ENCODE measurements around the gene FRZB. TPM values are rescaled to one million over a fixed set of nuclear protein-coding genes. Genes with fewer than 3 reads are reported as not detected.

Gene FRZB
- total and polyA plus RNA-seq, 2 donors (not counting 1 experiment from before 2014, with no cell fraction given) = 1.5 to 2.0 TPM

- no peak for TF ChIP-seq CTCF (conservative IDR thresholded peaks at IDR 0.05 in 1 of 2, IDR thresholded peaks at IDR 0.05 in 1 of 2; ENCODE audit: low read depth in 1 of 2, low read length in 2 of 2)
- H3K4me1 ChIP-seq (ENCODE audit: control insufficient read depth, extremely low read depth, insufficient read depth, low read length) = no peaks in the 10 kb centered on the region
- H3K4me2 ChIP-seq (ENCODE audit: extremely low read depth, insufficient read depth, low read length) = no peak overlapping the region
- H3K4me3 ChIP-seq (replicated peaks in 1 of 4; ENCODE audit: control extremely low read depth in 1 of 4, insufficient read depth in 1 of 4, low read depth in 3 of 4, low read length in 4 of 4) = no peak overlapping the region
- no peaks in the 10 kb centered on the region for H4K20me1 ChIP-seq (ENCODE audit: control insufficient read depth, extremely low read depth, insufficient read depth, low read length)
- no peak overlapping the region for H2AFZ ChIP-seq (ENCODE audit: low read length)
- no peaks in the 10 kb centered on the region for H3K9me3 ChIP-seq (ENCODE audit: control insufficient read depth, insufficient read depth, low read depth, low read length)
- H3K79me2 ChIP-seq (ENCODE audit: control insufficient read depth, insufficient read depth, low read length) = no peaks in the 10 kb centered on the region
- no peak for DNase-seq (ENCODE audit: low read depth in 2 of 2)
- H3K27ac ChIP-seq (ENCODE audit: insufficient read depth, low read length) = no peak overlapping the region
- H3K9ac ChIP-seq (ENCODE audit: insufficient read depth, low read length) = no peak overlapping the region
- H3K27me3 ChIP-seq (ENCODE audit: control insufficient read depth, insufficient read depth, low read length) = no peaks in the 10 kb centered on the region
- no peaks in the 10 kb centered on the region for H3K36me3 ChIP-seq (ENCODE audit: control insufficient read depth, insufficient read depth, low read length)
Measured at GRCh38 chr2:182834293-182834692, 32.1 kb downstream of the FRZB start.

DNA sequence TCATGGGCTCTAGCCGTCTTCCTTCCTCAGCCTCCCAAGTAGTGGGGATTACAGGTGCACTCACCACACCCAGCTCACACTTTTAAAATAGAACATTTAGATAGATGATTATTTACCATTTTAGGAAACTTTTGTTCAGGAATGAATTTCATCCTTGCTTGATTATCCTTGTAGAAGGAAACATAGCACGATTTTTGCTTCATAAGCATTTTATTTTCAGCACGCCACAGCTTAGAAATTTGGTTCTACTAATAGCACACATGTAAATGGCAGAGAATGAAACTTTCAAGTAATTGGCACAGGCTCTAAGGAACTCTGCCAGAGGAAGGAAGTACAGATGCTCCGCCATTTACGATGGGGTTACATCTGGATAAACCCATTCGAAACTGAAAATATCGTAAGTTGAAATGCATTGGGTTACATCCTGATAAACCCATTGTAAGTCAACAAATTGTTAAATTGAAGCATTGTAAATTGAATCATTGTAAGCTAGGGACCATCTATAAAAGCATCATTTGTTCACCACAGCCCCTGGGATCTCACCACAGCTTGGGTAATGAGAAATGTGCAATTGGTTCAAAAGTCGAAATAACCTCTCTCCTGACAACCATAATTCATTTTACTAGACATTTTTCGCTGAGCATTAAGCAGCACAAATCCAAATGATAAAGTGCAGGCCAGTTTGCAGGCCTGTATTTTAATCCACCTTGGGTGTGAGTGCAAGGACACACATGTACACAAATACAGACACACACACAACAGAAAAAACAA is 33.2 kb downstream of the FRZB start:
- H3K27ac ChIP-seq (ENCODE audit: insufficient read depth, low read length) = no peak overlapping the region
- no peak overlapping the region for H3K4me2 ChIP-seq (ENCODE audit: extremely low read depth, insufficient read depth, low read length)
- H2AFZ ChIP-seq (ENCODE audit: low read length) = no peak overlapping the region
- H4K20me1 ChIP-seq (ENCODE audit: control insufficient read depth, extremely low read depth, insufficient read depth, low read length) = no peaks in the 10 kb centered on the region
- DNase-seq (ENCODE audit: low read depth in 2 of 2) = no peak
- H3K4me1 ChIP-seq (ENCODE audit: control insufficient read depth, extremely low read depth, insufficient read depth, low read length) = no peaks in the 10 kb centered on the region
- no peaks in the 10 kb centered on the region for H3K79me2 ChIP-seq (ENCODE audit: control insufficient read depth, insufficient read depth, low read length)
- TF ChIP-seq EZH2 (IDR thresholded peaks at IDR 0.05; ENCODE audit: low read length, missing control alignments) (no peak), CTCF (conservative IDR thresholded peaks at IDR 0.05 in 1 of 2, IDR thresholded peaks at IDR 0.05 in 1 of 2; ENCODE audit: low read depth in 1 of 2, low read length in 2 of 2) (no peak)
- peaks cover 2% of the 10 kb centered on the region for H3K27me3 ChIP-seq (ENCODE audit: control insufficient read depth, insufficient read depth, low read length)
- no peaks in the 10 kb centered on the region for H3K9me3 ChIP-seq (ENCODE audit: control insufficient read depth, insufficient read depth, low read depth, low read length)
- no peaks in the 10 kb centered on the region for H3K36me3 ChIP-seq (ENCODE audit: control insufficient read depth, insufficient read depth, low read length)
- no peak overlapping the region for H3K9ac ChIP-seq (ENCODE audit: insufficient read depth, low read length)
- no peak overlapping the region for H3K4me3 ChIP-seq (replicated peaks in 1 of 4; ENCODE audit: control extremely low read depth in 1 of 4, insufficient read depth in 1 of 4, low read depth in 3 of 4, low read length in 4 of 4)

- TF ChIP-seq CTCF (conservative IDR thresholded peaks at IDR 0.05 in 1 of 2, IDR thresholded peaks at IDR 0.05 in 1 of 2; ENCODE audit: low read depth in 1 of 2, low read length in 2 of 2) (no peak), EZH2 (IDR thresholded peaks at IDR 0.05; ENCODE audit: low read length, missing control alignments) (no peak)
- Histone ChIP-seq H3K4me3 (replicated peaks in 1 of 4; ENCODE audit: control extremely low read depth in 1 of 4, insufficient read depth in 1 of 4, low read depth in 3 of 4, low read length in 4 of 4) (no peak overlapping the region), H3K4me2 (ENCODE audit: extremely low read depth, insufficient read depth, low read length) (no peak overlapping the region), H4K20me1 (ENCODE audit: control insufficient read depth, extremely low read depth, insufficient read depth, low read length) (no peaks in the 10 kb centered on the region), H3K27me3 (ENCODE audit: control insufficient read depth, insufficient read depth, low read length) (peaks cover 2% of the 10 kb centered on the region), H3K27ac (ENCODE audit: insufficient read depth, low read length) (no peak overlapping the region), H2AFZ (ENCODE audit: low read length) (no peak overlapping the region), H3K79me2 (ENCODE audit: control insufficient read depth, insufficient read depth, low read length) (no peaks in the 10 kb centered on the region), H3K36me3 (ENCODE audit: control insufficient read depth, insufficient read depth, low read length) (no peaks in the 10 kb centered on the region), H3K4me1 (ENCODE audit: control insufficient read depth, extremely low read depth, insufficient read depth, low read length) (no peaks in the 10 kb centered on the region), H3K9ac (ENCODE audit: insufficient read depth, low read length) (no peak overlapping the region), H3K9me3 (ENCODE audit: control insufficient read depth, insufficient read depth, low read depth, low read length) (no peaks in the 10 kb centered on the region)
- DNase-seq (ENCODE audit: low read depth in 2 of 2) = no peak
Measured at GRCh38 chr2:182831921-182832320, 34.5 kb downstream of the FRZB start.
